Karpas-422 (cell line): ENCODE data around the gene SH3BGRL2. TPM values are rescaled to one million over a fixed set of nuclear protein-coding genes. Genes with fewer than 3 reads are reported as not detected.

Source experiments
- DNase-seq: peaks from one replicate; pipeline ENCODE4 v3.0.0-alpha.2; 2015
- H2AFZ ChIP-seq: fragments of 200-600 bp; sonication (generic); 2 replicates; pipeline ENCODE4 v1.6.1; 2014; ENCODE audit warnings: antibody characterized with exemption, low read length, mixed read lengths
- H3K27ac ChIP-seq: fragments of 200-600 bp; sonication (generic); 2 replicates; pipeline ENCODE4 v1.5.1; 2014; ENCODE audit warnings: mild to moderate bottlenecking, low read length, moderate library complexity
- H3K27me3 ChIP-seq: fragments of 200-600 bp; sonication (generic); 2 replicates; pipeline ENCODE4 v1.6.1; 2014; ENCODE audit warnings: low read length, mixed read lengths
- H3K36me3 ChIP-seq: fragments of 200-600 bp; sonication (generic); 2 replicates; pipeline ENCODE4 v1.6.1; 2014; ENCODE audit warnings: low read length, mixed read lengths; ENCODE audit not compliant: insufficient read depth
- H3K4me1 ChIP-seq: fragments of 200-600 bp; sonication (generic); 2 replicates; pipeline ENCODE4 v1.6.1; 2014; ENCODE audit warnings: mild to moderate bottlenecking, low read length, mixed read lengths
- H3K4me2 ChIP-seq: fragments of 200-600 bp; sonication (generic); 2 replicates; pipeline ENCODE4 v1.6.1; 2014; ENCODE audit warnings: low read length, low read depth, mild to moderate bottlenecking; ENCODE audit not compliant: poor library complexity, severe bottlenecking
- H3K4me3 ChIP-seq: fragments of 200-600 bp; sonication (generic); 2 replicates; pipeline ENCODE4 v1.5.1; 2014; ENCODE audit warnings: mild to moderate bottlenecking, antibody characterized with exemption, low read length, mixed read lengths
- H3K79me2 ChIP-seq: fragments of 200-600 bp; sonication (generic); 2 replicates; pipeline ENCODE4 v1.6.1; 2014; ENCODE audit warnings: mild to moderate bottlenecking, low read length, mixed read lengths
- H3K9ac ChIP-seq: fragments of 200-600 bp; sonication (generic); 2 replicates; pipeline ENCODE4 v1.6.0; 2014; ENCODE audit warnings: low read length
- H3K9me2 ChIP-seq: fragments of 200-600 bp; sonication (generic), shearing (Covaris generic); replicated peaks from 2 replicates; pipeline ENCODE4 v1.6.0; 2014; ENCODE audit warnings: mild to moderate bottlenecking, low read length, moderate library complexity; ENCODE audit not compliant: insufficient read depth
- H3K9me3 ChIP-seq: fragments of 300-700, 200-600 bp; sonication (generic); 2 replicates; pipeline ENCODE4 v1.6.1; 2014; ENCODE audit warnings: low read length, mixed read lengths
- H4K20me1 ChIP-seq: fragments of 200-600 bp; sonication (generic); 2 replicates; pipeline ENCODE4 v1.6.1; 2014; ENCODE audit warnings: mild to moderate bottlenecking, antibody characterized with exemption, low read length, low read depth; ENCODE audit not compliant: insufficient read depth
- total RNA-seq: library from RNA; depleted of rRNA; stranded (reverse); fragments of >200 nt; shearing (Covaris generic); gene quantifications from 2 replicates; pipeline ENCODE4 v1.2.3, GENCODE V29; 2014; ENCODE audit warnings: low replicate concordance

SH3BGRL2 gene
- total RNA-seq, 1 experiment from 2014 or later: not detected

- H3K79me2 ChIP-seq: no peaks in the 10 kb centered on the region
- no peaks in the 10 kb centered on the region for H3K27me3 ChIP-seq
- no peak overlapping the region for H3K4me3 ChIP-seq
- H3K36me3 ChIP-seq: no peaks in the 10 kb centered on the region
- H2AFZ ChIP-seq: no peak overlapping the region
- no peak overlapping the region for H3K9ac ChIP-seq
- no peak overlapping the region for H3K4me2 ChIP-seq
- H3K27ac ChIP-seq: no peak overlapping the region
- H3K9me2 ChIP-seq: no peaks in the 10 kb centered on the region
- no peak for DNase-seq
- H3K4me1 ChIP-seq: no peaks in the 10 kb centered on the region
- no peaks in the 10 kb centered on the region for H3K9me3 ChIP-seq
- H4K20me1 ChIP-seq: no peaks in the 10 kb centered on the region
These were observed 8.8 kb upstream of the SH3BGRL2 start for GRCh38 chr6:79622364-79622763.

- DNase-seq: no peak
- Histone ChIP-seq H3K4me2 (no peak overlapping the region), H3K27ac (no peak overlapping the region), H3K9me2 (no peaks in the 10 kb centered on the region), H3K27me3 (no peaks in the 10 kb centered on the region), H3K4me1 (no peaks in the 10 kb centered on the region), H3K9ac (no peak overlapping the region), H3K36me3 (no peaks in the 10 kb centered on the region), H3K4me3 (no peak overlapping the region), H2AFZ (no peak overlapping the region), H4K20me1 (no peaks in the 10 kb centered on the region), H3K9me3 (no peaks in the 10 kb centered on the region), H3K79me2 (no peaks in the 10 kb centered on the region)
These were observed 8.0 kb upstream of the SH3BGRL2 start for GRCh38 chr6:79623106-79623505.

- no peaks in the 10 kb centered on the region for H4K20me1 ChIP-seq
- H3K4me1 ChIP-seq: no peaks in the 10 kb centered on the region
- no peaks in the 10 kb centered on the region for H3K9me3 ChIP-seq
- H3K9me2 ChIP-seq: no peaks in the 10 kb centered on the region
- H2AFZ ChIP-seq: no peak overlapping the region
- no peak overlapping the region for H3K4me3 ChIP-seq
- no peak overlapping the region for H3K9ac ChIP-seq
- H3K27ac ChIP-seq: no peak overlapping the region
- H3K36me3 ChIP-seq: no peaks in the 10 kb centered on the region
- no peaks in the 10 kb centered on the region for H3K79me2 ChIP-seq
- no peaks in the 10 kb centered on the region for H3K27me3 ChIP-seq
- DNase-seq: no peak
- H3K4me2 ChIP-seq: no peak overlapping the region
These were observed 5.4 kb upstream of the SH3BGRL2 start for GRCh38 chr6:79625746-79626145.

GRCh38 chr6:79626811-79627210 is 4.3 kb upstream of the SH3BGRL2 start:
- no peak for DNase-seq
- H3K36me3 ChIP-seq: no peaks in the 10 kb centered on the region
- no peak overlapping the region for H3K4me3 ChIP-seq
- no peaks in the 10 kb centered on the region for H3K9me3 ChIP-seq
- H3K27me3 ChIP-seq: no peaks in the 10 kb centered on the region
- H3K9ac ChIP-seq: no peak overlapping the region
- H2AFZ ChIP-seq: no peak overlapping the region
- no peaks in the 10 kb centered on the region for H4K20me1 ChIP-seq
- H3K4me2 ChIP-seq: no peak overlapping the region
- H3K79me2 ChIP-seq: no peaks in the 10 kb centered on the region
- no peak overlapping the region for H3K27ac ChIP-seq
- no peaks in the 10 kb centered on the region for H3K9me2 ChIP-seq
- H3K4me1 ChIP-seq: no peaks in the 10 kb centered on the region

- H3K4me3 ChIP-seq: no peak overlapping the region
- H3K79me2 ChIP-seq: no peaks in the 10 kb centered on the region
- no peak overlapping the region for H3K9ac ChIP-seq
- no peak for DNase-seq
- no peaks in the 10 kb centered on the region for H3K27me3 ChIP-seq
- H3K9me2 ChIP-seq: no peaks in the 10 kb centered on the region
- no peak overlapping the region for H3K4me2 ChIP-seq
- no peak overlapping the region for H2AFZ ChIP-seq
- no peaks in the 10 kb centered on the region for H4K20me1 ChIP-seq
- no peaks in the 10 kb centered on the region for H3K9me3 ChIP-seq
- H3K36me3 ChIP-seq: no peaks in the 10 kb centered on the region
- H3K4me1 ChIP-seq: no peaks in the 10 kb centered on the region
- no peak overlapping the region for H3K27ac ChIP-seq
These were observed 3.7 kb upstream of the SH3BGRL2 start for GRCh38 chr6:79627422-79627821.

- no peak overlapping the region for H3K4me2 ChIP-seq
- no peak overlapping the region for H2AFZ ChIP-seq
- no peak for DNase-seq
- H3K9ac ChIP-seq: no peak overlapping the region
- H3K27ac ChIP-seq: no peak overlapping the region
- no peaks in the 10 kb centered on the region for H3K9me2 ChIP-seq
- no peaks in the 10 kb centered on the region for H3K36me3 ChIP-seq
- no peaks in the 10 kb centered on the region for H3K79me2 ChIP-seq
- no peaks in the 10 kb centered on the region for H3K27me3 ChIP-seq
- no peaks in the 10 kb centered on the region for H4K20me1 ChIP-seq
- no peak overlapping the region for H3K4me3 ChIP-seq
- H3K4me1 ChIP-seq: no peaks in the 10 kb centered on the region
- no peaks in the 10 kb centered on the region for H3K9me3 ChIP-seq
These were observed 2.5 kb upstream of the SH3BGRL2 start for GRCh38 chr6:79628466-79629288.

- no peaks in the 10 kb centered on the region for H4K20me1 ChIP-seq
- H3K9ac ChIP-seq: no peak overlapping the region
- no peak for DNase-seq
- no peaks in the 10 kb centered on the region for H3K4me1 ChIP-seq
- H2AFZ ChIP-seq: no peak overlapping the region
- no peak overlapping the region for H3K27ac ChIP-seq
- no peaks in the 10 kb centered on the region for H3K79me2 ChIP-seq
- no peaks in the 10 kb centered on the region for H3K27me3 ChIP-seq
- no peak overlapping the region for H3K4me2 ChIP-seq
- no peaks in the 10 kb centered on the region for H3K9me3 ChIP-seq
- no peak overlapping the region for H3K4me3 ChIP-seq
- no peaks in the 10 kb centered on the region for H3K36me3 ChIP-seq
- no peaks in the 10 kb centered on the region for H3K9me2 ChIP-seq
These were observed 698 bp upstream of the SH3BGRL2 start for GRCh38 chr6:79630380-79630882.

- H3K9me3 ChIP-seq: no peaks in the 10 kb centered on the region
- no peaks in the 10 kb centered on the region for H3K27me3 ChIP-seq
- H3K9ac ChIP-seq: no peak overlapping the region
- no peaks in the 10 kb centered on the region for H3K36me3 ChIP-seq
- no peaks in the 10 kb centered on the region for H3K4me1 ChIP-seq
- H4K20me1 ChIP-seq: no peaks in the 10 kb centered on the region
- H3K27ac ChIP-seq: no peak overlapping the region
- DNase-seq: no peak
- H3K4me3 ChIP-seq: no peak overlapping the region
- H3K79me2 ChIP-seq: no peaks in the 10 kb centered on the region
- H3K4me2 ChIP-seq: no peak overlapping the region
- H3K9me2 ChIP-seq: no peaks in the 10 kb centered on the region
- H2AFZ ChIP-seq: no peak overlapping the region
These were observed 604 bp downstream of the SH3BGRL2 start for GRCh38 chr6:79631693-79632172.
